Left ventricle myocardium superior (tissue), 1 donor: ENCODE measurements around the gene PIGN. TPM values are rescaled to one million over a fixed set of nuclear protein-coding genes. Genes with fewer than 3 reads are reported as not detected.
"Not testable (repeated sequence)": the region's sequence is repeated elsewhere in the genome, so short reads cannot be mapped to it uniquely, and the experiment has no call there.

Experiments used
- ATAC-seq: fragments of 200-7000 bp; cut with Tn5 transposase; one replicate; pipeline ENCODE4 v1.9.1; 2020; ENCODE audit warnings: mild to moderate bottlenecking, moderate library complexity
- DNase-seq: peaks from one replicate; pipeline ENCODE4 v3.0.0-alpha.2; 2020
- intact Hi-C: fragments of 100-400 bp; cut with micrococcal nuclease; formaldehyde crosslinking; loops from one replicate; pipeline ENCODE4 v1.11.0; 2022
- total RNA-seq: library from RNA; stranded (reverse); fragmentation: NEBNext Ultra II Directional; extraction: Animal tissue kit (Norgen Biotek cat#: 25700); gene quantifications from one replicate; pipeline ENCODE4 v1.2.1, GENCODE V29; 2021
- donor health status: DM: no; HTN: yes; CAD: no; lungs with severe emphysema.

PIGN gene
- total RNA-seq, 1 donor from 2014 or later = 18.2 TPM

- DNase-seq (peak; percentile 40), ATAC-seq (peak; percentile 23)
- intact Hi-C loops = no loop called here
Observed at GRCh38 chr18:62187543-62188510, 971 bp upstream of the PIGN start.

DNA sequence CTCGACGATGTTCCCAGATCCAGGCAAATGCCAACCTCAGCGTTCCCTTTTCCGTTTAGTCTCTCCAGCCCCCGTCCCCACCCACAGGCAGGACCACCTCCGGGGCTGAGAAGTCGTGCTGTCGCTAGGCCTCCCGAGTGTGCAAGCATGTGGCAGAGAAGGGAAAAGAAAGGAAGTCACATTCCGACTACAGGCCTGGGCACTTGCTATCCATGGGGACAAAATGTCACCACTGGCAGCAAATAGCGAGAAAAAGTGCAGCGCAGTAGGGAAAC is 420 bp downstream of the PIGN start:
- intact Hi-C loops = no loop called here

DNA sequence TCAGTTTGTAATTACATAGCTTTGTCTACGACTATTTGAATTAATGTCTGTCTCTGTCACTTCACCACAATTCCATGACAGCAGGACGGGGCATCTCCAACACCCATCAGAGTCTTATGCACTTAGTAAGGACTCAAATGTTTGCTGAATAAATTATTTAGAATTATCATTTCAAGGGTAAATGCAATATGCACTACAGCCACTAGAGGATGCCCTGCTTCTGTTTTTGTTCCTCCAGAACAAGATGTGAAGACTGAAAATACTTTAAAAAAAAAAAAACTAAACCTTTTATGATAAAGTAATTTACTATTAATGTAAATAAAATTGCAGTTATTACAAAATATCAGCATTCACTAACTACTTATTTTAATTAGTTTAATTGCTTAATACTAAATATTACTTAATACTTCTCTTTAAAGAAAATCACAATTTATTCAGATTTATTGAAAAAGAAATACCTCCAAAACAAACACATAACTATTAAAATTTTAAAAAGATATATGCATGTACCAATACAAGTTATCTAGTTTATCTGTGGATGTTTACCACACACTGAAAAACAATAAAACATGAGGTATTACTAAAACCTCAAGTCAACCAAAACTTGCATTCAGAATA is 3.2 kb downstream of the PIGN start:
- ATAC-seq (no peak), DNase-seq (no peak)
- intact Hi-C loops = no loop called here

More for the DNA sequence above, 420 bp downstream of the PIGN start:
- peak; percentile 27 for ATAC-seq
- no peak for DNase-seq

- intact Hi-C loops = no loop called here
- no peak for ATAC-seq
- DNase-seq = no peak
Observed at GRCh38 chr18:62182220-62182619, 4.6 kb downstream of the PIGN start.

DNA sequence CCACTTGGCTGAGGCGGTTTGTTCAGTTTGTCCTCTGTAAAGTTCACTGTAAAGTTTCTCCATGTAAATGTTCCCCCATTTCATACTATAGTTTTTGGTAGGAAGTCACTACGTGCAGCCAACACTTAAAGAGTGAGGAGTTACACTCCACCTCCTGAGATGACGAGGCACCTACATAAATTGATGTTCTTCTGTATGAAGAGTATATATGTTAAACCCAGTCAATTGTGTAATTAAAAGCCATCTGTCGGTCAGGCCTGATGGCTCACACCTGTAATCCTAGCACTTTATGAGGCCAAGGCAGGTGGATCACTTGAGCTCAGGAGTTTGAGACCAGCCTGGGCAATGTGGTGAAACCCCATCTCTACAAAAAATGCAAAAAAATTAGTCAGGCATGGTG is 7.6 kb downstream of the PIGN start:
- ATAC-seq (no peak), DNase-seq (no peak)
- intact Hi-C loops = no loop called here

DNA sequence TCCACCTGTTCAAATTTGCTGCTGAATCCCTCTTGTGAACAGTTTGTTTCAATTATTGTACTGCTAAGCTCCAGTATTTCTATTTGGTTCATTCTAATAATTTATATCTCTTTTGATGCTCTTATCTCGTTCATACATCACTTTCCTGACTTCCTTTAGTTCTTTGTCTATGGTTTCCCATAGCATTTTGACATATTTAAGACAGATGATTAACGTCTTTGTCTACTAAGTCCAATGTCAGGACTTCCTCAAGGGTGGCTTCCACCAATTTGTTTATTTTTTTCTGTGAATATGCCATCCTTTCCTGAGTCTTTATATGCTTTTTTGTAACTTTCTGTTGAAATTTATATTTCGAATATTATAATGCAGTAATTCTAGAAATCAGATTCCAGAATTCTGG is 9.6 kb downstream of the PIGN start:
- DNase-seq (no peak), ATAC-seq (no peak)
- intact Hi-C loops = no loop called here

DNA sequence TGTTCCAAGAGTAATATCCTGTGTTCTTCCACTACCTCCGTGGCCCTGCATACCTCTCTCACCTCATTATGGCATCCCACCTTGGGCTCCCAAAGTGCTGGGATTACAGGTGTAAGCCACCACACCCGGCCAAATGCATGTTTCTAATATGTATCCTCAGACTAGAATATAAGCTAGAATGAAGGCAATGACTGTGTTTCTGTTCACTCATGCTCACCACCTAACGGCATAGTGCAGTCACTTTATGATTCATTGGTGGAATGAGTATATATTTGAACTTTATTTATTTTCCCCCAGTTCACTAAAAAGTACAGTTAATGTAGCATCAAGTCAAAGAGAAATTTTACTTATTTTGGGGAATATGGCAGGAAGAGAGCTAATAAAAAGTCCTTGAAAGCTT is 11.3 kb downstream of the PIGN start:
- intact Hi-C loops = no loop called here

GRCh38 chr18:62172298-62172697 is 14.6 kb downstream of the PIGN start:
- intact Hi-C loops = no loop called here
- ATAC-seq (no peak), DNase-seq (no peak)

More for the DNA sequence above, 11.3 kb downstream of the PIGN start:
- DNase-seq (no peak), ATAC-seq (no peak)

GRCh38 chr18:62170857-62171256 is 16.0 kb downstream of the PIGN start:
- intact Hi-C loops = no loop called here
- peak; percentile 18 for ATAC-seq

GRCh38 chr18:62166524-62166923 is 20.3 kb downstream of the PIGN start:
- intact Hi-C loops, ATAC-seq, DNase-seq: not testable (repeated sequence)

More at GRCh38 chr18:62170857-62171256, 16.0 kb downstream of the PIGN start:
- DNase-seq = no peak

DNA sequence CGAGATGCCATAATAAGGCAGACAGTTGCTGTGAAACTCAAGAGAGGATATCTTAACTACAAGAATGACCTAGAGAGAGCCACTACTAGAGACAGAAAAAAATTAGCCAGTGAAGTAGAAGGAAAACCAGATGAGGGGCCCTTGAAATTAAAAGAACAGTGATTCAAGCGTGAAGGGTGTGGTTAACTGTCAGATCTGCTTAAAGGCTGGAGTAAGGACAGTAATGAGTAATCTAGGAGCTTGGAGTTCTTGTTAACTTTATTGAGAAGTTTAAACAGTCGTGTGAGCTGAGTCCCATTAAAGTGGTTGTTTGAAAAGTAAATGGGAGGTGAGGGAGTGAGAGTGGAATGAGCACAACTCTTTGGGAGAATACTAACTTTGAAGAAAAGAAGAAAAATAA is 21.3 kb downstream of the PIGN start:
- intact Hi-C loops = no loop called here
- DNase-seq (no peak), ATAC-seq (no peak)

- DNase-seq = no peak
- intact Hi-C loops = no loop called here
- no peak for ATAC-seq
Observed at GRCh38 chr18:62164855-62165487, 21.9 kb downstream of the PIGN start.

DNA sequence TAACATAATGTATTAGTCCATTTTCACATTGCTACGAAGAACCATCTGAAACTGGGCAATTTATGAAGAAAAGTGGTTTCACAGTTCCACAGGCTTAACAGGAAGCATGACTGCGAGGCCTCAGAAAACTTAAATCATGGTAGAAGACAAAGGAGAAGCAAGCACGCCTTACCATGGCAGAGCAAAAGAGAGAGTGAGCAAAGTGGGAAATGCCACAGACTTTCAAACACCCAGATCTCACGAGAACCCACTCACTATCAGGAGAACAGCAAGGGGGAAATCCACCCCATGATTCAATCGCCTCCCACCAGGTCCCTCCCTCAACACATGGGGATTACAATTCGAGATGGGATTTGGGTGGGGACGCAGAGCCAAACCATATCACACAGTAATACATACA is 22.5 kb downstream of the PIGN start:
- intact Hi-C loops = no loop called here
- ATAC-seq = no peak

DNA sequence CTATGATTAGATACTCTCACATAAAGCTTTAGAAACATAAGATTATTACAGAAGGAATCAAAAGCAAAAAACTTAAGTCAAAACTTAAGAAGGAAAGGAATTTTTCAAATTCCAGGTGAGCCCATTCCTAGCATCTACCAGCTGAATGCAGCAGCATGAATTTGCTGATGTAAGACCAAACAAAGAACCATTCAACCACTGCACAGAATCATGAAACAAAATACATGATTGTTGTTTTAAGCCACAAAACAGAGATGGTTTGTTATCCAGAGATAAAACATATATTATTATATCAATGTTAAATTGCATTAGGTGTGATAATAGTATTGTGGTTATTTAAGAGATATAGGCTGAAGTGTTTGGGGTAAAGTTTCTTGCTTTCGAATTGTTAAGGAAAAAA is 29.0 kb downstream of the PIGN start:
- ATAC-seq = no peak
- intact Hi-C loops = no loop called here
- no peak for DNase-seq

More for the DNA sequence above, 22.5 kb downstream of the PIGN start:
- DNase-seq = no peak

GRCh38 chr18:62152844-62153243 is 34.0 kb downstream of the PIGN start:
- no peak for ATAC-seq
- DNase-seq = no peak
- intact Hi-C loops = no loop called here

DNA sequence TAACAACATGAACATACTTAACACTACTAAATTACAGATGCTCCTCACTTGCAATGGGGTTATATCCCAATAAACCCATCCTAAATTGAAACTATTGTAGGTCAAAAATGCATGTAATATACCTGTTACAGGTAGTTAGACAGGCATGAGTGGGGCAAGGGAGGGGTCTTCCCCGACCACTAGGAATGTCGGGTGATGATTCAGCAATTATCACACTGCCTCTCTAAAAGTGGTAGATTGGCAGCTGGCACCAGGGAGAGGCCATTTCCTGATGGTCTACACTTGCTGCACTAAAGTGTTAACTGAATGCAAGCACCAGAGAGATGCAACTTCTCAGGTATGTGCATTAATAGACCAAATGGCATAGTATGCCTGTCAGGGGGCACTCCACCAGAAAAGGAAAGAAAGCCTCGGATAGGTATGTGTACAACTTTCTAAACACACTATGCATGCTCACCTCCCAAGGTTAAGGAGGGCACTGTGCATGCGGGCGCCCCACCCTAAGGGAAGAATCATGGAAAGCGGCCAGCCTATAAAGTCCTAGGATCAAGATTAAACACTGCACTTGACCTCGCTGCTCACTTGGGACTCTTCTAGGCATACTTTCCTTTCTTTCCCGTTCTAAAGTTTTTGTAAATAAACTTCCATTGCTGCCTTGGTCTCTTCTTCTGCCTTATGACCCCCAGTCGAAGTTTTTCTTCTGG is 35.6 kb downstream of the PIGN start:
- no peak for ATAC-seq
- intact Hi-C loops = no loop called here
- DNase-seq = no peak

- intact Hi-C loops = no loop called here
- ATAC-seq (peak; percentile 94), DNase-seq (no peak)
Observed at GRCh38 chr18:62144338-62144737, 42.5 kb downstream of the PIGN start.

DNA sequence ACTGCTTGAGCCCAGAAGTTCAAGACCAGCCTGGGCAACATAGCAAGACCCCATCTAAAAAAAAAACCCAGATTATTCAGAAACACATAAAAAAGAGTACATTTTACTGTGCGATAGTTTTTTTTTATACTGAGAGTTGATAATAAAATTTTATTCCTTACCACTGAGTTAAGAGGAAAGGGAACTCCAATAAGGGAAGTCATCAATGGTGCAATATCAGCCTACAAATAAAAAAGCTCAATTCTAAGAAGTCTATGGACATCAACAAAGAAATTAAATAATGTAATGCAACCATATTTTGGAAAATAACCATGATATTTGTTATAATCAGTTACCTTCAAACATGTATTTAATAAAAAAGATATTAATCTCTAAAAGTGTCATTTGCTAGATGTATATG is 46.6 kb downstream of the PIGN start:
- no peak for DNase-seq
- intact Hi-C loops = no loop called here
- no peak for ATAC-seq

DNA sequence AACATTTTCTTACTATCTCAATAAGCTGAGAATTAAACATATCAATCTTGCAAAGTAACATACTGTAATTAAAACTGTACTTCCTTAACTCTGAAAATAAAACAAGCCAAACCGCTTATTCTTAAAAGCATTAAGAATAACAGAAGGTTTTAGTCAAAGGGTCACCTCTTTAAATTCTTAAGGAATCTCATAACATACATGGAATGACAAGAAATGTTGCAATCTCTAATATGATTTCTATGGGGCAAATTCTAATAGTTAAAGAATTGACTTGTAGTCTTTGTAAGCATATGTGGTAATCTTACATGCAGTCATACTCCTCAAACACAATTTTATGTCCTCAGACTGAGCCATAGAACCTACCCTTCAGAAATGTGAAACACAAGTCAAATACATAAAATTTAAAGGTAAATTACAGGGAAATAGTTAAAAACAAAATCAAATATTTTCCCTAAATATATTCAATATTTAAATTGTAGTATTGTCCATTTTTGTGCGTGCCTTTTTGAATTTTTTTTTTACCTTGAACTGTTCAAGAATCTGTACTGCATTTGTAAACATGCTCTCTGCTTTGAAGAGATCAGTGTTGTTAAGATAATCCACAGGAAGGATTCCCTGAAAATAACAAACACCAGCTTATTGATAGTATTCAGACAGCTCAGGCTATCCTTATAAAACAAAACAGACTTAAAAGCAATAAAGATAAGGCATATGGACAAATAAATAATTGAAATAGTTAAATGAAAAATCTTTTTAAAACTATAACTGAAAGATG is 48.2 kb downstream of the PIGN start:
- ATAC-seq (no peak), DNase-seq (no peak)
- intact Hi-C loops = loop anchor here (10.0 kb wide), 1 partner anchor 234 kb away; no protein-coding TSS in a partner anchor
